HG03135 (cell line): ENCODE measurements around the gene EYS.

Experiments used
- ATAC-seq: cut with Tn5 transposase; IDR thresholded peaks from one replicate; pipeline ENCODE4 v1.9.1; 2021; ENCODE audit warnings: mild to moderate bottlenecking, moderate library complexity; ENCODE audit not compliant: unreplicated experiment

Gene EYS

DNA sequence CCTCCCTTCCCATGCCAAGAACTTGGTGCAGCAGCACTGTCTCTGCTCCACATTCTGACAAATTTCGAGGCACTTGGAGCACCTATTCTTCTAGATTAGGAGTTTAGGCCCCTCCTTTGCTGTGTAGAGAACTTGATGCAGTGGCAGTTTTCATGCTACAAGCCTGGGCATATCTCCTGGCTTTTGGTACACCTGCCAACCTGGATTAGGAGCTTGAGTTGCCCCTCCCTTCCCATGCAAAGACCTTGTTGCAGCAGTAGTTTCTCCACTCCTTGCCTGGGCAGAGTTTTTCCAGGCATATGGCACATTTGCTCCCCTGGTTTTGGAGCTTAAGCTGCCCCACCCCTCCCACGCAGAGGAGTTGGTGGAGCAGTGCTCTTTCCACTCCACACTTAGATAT is 956.1 kb downstream of the EYS start:
- ATAC-seq, result no peak

DNA sequence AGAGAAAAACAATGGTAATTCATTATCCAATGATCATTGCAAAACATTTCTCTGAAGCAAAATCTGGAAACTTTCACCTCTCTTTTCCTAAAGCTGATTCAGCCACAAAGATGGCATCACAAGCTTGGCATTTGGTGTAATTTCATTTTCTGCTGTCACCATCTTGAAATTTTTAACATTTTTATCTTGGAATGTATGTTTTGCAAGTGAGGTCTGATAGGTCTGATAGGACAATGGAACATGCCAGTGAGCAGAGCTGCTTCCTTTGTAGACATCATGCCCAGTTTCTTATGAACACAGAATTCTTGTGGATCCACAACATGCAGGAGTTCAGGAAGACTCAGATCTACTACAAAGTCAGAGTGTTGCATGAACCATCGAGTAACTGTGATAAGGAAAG is 969.6 kb downstream of the EYS start:
- no peak for ATAC-seq

DNA sequence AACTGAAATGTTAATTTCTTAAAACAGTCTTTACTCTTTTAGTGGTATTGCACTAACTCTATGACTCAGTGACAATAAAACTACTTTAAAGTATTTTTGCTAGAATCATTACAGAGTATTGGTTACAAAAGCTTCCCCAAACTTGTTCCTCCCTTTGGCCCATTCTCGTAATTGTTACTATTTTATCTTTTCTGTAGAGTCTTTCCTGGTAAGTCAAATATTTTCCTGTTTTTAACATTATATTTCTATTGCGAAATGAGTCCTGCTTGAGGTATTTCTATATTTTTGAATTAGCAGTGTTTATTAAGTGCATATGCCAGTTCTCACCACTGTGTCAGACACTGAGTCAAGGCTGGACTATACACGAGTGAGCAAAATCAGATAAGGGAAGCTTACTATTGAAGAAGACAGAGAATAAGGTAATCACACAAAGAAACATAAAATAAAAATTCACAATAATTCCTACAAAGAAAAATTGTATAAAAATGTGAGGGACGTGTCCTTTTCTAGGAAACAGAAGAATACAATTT is 970.5 kb downstream of the EYS start:
- ATAC-seq, result no peak

GRCh38 chr6:64733433-64733832 is 973.6 kb downstream of the EYS start:
- ATAC-seq, result no peak

DNA sequence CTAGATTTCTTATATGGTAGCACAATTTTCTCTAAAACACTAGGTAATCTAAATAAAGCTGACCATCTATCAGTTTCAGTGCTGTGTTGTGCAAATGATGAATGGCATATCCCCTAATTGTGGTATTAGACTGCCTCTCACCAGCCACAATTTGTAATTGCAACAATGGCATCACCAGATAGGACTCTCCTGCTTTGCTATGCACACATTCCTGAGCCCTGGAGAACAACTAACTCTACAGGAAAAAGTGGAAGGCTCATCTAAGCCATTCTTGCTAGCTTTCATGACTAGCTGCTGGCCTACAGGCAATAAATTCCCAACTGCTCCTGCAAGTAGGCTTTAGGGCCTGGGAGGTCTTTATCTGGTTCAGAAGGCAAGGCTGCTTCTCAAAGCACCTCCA is 974.1 kb downstream of the EYS start:
- ATAC-seq, result no peak

GRCh38 chr6:64729522-64729921 is 977.5 kb downstream of the EYS start:
- ATAC-seq, result no peak

GRCh38 chr6:64727075-64727474 is 980.0 kb downstream of the EYS start:
- no peak for ATAC-seq

- ATAC-seq, result no peak
These were observed 982.9 kb downstream of the EYS start for GRCh38 chr6:64724091-64724490.

- ATAC-seq, result no peak
These were observed 983.5 kb downstream of the EYS start for GRCh38 chr6:64723327-64724058.

- ATAC-seq, result no peak
These were observed 985.2 kb downstream of the EYS start for GRCh38 chr6:64721865-64722264.

GRCh38 chr6:64717281-64717680 is 989.7 kb downstream of the EYS start:
- ATAC-seq, result no peak

- no peak for ATAC-seq
These were observed 991.4 kb downstream of the EYS start for GRCh38 chr6:64715624-64716023.

DNA sequence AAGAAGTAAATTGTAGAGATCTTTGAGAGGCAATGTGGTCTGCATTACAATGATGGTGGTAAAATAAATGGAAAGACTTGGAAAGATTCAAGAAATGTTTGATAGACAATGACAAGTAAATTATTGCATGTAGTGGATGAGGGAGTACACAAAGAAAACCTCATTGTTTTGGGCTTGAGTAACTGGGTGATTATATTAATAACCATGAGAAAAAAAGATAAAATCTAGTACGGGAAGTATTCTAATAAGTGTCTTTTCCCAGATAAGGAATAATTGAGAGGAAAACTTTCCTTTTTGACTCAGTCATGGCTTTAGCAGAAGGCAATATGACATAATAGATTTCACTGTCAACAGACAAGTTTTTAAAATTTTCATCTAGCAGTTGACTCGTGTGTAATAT is 993.0 kb downstream of the EYS start:
- no peak for ATAC-seq

GRCh38 chr6:64713175-64713574 is 993.9 kb downstream of the EYS start:
- no peak for ATAC-seq

- ATAC-seq, result no peak
These were observed 994.4 kb downstream of the EYS start for GRCh38 chr6:64712606-64713005.

GRCh38 chr6:64703922-64704321 is 1003.1 kb downstream of the EYS start:
- no peak for ATAC-seq

- ATAC-seq, result no peak
These were observed 1011.0 kb downstream of the EYS start for GRCh38 chr6:64696053-64696452.

DNA sequence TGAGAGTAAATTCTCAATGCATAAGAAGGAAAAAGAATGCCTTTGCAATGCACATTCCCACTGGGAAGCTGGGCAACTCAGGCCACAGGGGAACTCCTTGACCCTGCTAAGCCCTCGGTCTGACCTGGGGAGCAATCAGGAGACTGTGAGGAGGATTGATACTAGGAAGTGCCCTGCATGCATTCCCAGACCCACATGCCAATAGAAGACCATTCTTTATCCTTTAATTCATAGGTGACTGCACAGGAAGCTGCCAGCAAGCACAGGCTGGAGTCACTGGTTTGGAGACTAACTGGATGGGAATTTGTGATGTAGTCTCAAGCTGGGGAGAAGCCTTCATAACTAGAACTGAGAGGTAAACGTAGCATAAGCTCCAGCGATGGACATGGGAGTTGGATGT is 1012.7 kb downstream of the EYS start:
- no peak for ATAC-seq

DNA sequence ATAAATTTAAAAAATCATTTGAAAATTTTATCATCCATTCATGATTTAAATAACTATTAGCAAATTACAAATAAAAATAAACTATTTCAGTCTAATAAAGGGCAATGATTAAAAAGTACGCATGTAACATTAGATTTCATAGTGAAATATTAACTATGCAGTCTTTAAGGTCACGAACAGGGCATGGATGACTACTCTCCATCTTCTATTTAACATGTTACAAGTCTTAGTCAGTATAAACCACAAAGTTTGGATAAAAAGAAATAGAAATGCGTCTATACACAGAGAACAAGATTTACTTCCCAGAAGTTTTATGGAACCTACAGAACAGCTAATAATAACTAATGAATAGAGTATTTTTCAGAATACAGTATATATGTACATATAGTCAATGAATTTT is 1016.0 kb downstream of the EYS start:
- ATAC-seq, result no peak

DNA sequence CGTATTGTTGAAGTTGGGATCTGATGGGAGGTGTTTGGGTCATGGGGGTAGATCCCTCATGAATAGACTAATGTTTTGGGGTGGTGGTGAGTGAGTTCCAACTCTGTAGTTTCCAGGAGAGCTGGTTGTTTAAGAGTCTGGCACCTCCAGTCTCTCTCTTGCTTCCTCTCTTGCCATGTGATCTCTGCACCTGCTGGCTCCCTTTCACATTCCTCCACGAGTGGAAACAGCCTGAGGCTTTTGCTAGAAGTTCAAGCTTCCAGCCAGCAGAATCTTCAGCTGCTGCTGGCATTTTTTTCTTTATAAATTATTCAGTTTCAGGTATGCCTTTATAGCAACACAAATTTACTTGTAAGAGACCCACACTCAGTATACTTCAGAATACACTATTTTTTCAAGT is 1021.6 kb downstream of the EYS start:
- ATAC-seq, result no peak

GRCh38 chr6:64683682-64684081 is 1023.3 kb downstream of the EYS start:
- ATAC-seq, result no peak

GRCh38 chr6:64681416-64682160 is 1025.4 kb downstream of the EYS start:
- no peak for ATAC-seq
